Limb (tissue), 2 donors: ENCODE data around the gene TRIM41.
A peak's percentile ranks its signal among the peaks of the same experiment; 100 is the strongest.
"Not testable (repeated sequence)": the region's sequence is repeated elsewhere in the genome, so short reads cannot be mapped to it uniquely, and the experiment has no call there.

Experiments used
- DNase-seq, 2 donors: peaks; one replicate each; pipeline ENCODE4 v3.0.0-alpha.2; 2016; ENCODE audit errors: extremely low spot score in 2 of 2

Gene TRIM41

GRCh38 chr5:181192337-181193046 lies 30.6 kb upstream of the TRIM41 start:
- DNase-seq: no peak

- DNase-seq: no peak
Observed at GRCh38 chr5:181193656-181194055, 29.4 kb upstream of the TRIM41 start.

GRCh38 chr5:181194489-181195248 lies 28.4 kb upstream of the TRIM41 start:
- no peak for DNase-seq

GRCh38 chr5:181195249-181195761 lies 27.8 kb upstream of the TRIM41 start:
- DNase-seq: no peak

GRCh38 chr5:181197326-181197951 lies 25.6 kb upstream of the TRIM41 start:
- DNase-seq: no peak

- no peak for DNase-seq
Observed at GRCh38 chr5:181198106-181198685, 24.9 kb upstream of the TRIM41 start.

GRCh38 chr5:181198905-181199519 lies 24.1 kb upstream of the TRIM41 start:
- no peak for DNase-seq

- DNase-seq: no peak
Observed at GRCh38 chr5:181199881-181200638, 23.0 kb upstream of the TRIM41 start.

GRCh38 chr5:181200816-181201215 lies 22.3 kb upstream of the TRIM41 start:
- no peak for DNase-seq

- DNase-seq: peak in 1 of 2 donors; percentile 29
Observed at GRCh38 chr5:181203093-181203711, 19.9 kb upstream of the TRIM41 start.

- peak in 1 of 2 donors; percentile 39 for DNase-seq
Observed at GRCh38 chr5:181203777-181204112, 19.3 kb upstream of the TRIM41 start.

GRCh38 chr5:181204113-181204825 lies 18.8 kb upstream of the TRIM41 start:
- peak in 1 of 2 donors; percentile 55 for DNase-seq

- DNase-seq: peak in 1 of 2 donors; percentile 55
Observed at GRCh38 chr5:181204826-181205760, 18.0 kb upstream of the TRIM41 start, which contains the start of gene TRIM7. Gene TRIM7, minus strand, starts transcription at chr5:181205196. Its CDS starts 86 bp downstream, at chr5:181205110.

- peak in 1 of 2 donors; percentile 57 for DNase-seq
Observed at GRCh38 chr5:181205761-181206649, 17.1 kb upstream of the TRIM41 start.

- DNase-seq: peak; percentile 84 to 92
Observed at GRCh38 chr5:181207214-181207959, 15.7 kb upstream of the TRIM41 start.

GRCh38 chr5:181207960-181208253 lies 15.2 kb upstream of the TRIM41 start:
- no peak for DNase-seq

GRCh38 chr5:181209006-181209405 lies 14.1 kb upstream of the TRIM41 start:
- DNase-seq: not testable (repeated sequence)
